GM12878 (cell line): ENCODE data around the gene MAST2. TPM values are rescaled to one million over a fixed set of nuclear protein-coding genes. Genes with fewer than 3 reads are reported as not detected.

Experiments
- ATAC-seq: fragments of 200-7000 bp; cut with Tn5 transposase; 3 replicates; pipeline ENCODE4 v1.9.1; 2020; ENCODE audit warnings: mild to moderate bottlenecking, moderate library complexity
- BruUV-seq: library from RNA; stranded (reverse); fragments of 400-500 nt; replicated peaks from 2 replicates; lab custom pipeline; 2021; lab: Mats Ljungman, UMichigan
- CTCF ChIA-PET: fragments of 300-600 bp; sonication (Branson Sonifier 250); formaldehyde crosslinking; extraction: SDS; loops from one replicate; lab custom pipeline; 2021; ENCODE audit warnings: inconsistent platforms; lab: Yijun Ruan, JAX
- POLR2A ChIA-PET: fragments of 350-600 bp; formaldehyde crosslinking; extraction: SDS; loops from one replicate; lab custom pipeline; 2021; ENCODE audit warnings: inconsistent platforms; lab: Charles Lee
- RAD21 ChIA-PET: fragments of 300-600 bp; sonication (Branson Sonifier 250); formaldehyde crosslinking; loops from one replicate; lab custom pipeline; 2023; ENCODE audit warnings: antibody characterized with exemption; ENCODE audit not compliant: unreplicated experiment; lab: Charles Lee
- SMC1A ChIA-PET: fragments of 300-600 bp; sonication (Branson Sonifier 250); formaldehyde crosslinking; loops from one replicate; lab custom pipeline; 2023; ENCODE audit not compliant: unreplicated experiment, uncharacterized antibody; lab: Charles Lee
- DNase-seq: peaks from one replicate; pipeline ENCODE4 v3.0.0-alpha.2; 2011; ENCODE audit warnings: low read depth, low spot score
- FAIRE-seq: peaks from 3 replicates; lab custom pipeline; 2011; peaks lifted over from hg19 to GRCh38; lab: Jason Lieb, UNC
- H2AFZ ChIP-seq: 2 replicates; pipeline ENCODE4 v1.6.0; 2011; ENCODE audit warnings: low read depth, low read length, control low read depth; ENCODE audit not compliant: control insufficient read depth
- H3K27ac ChIP-seq: 2 replicates; pipeline ENCODE4 v1.5.1; 2011; ENCODE audit warnings: control low read depth; ENCODE audit not compliant: control insufficient read depth, insufficient read depth
- H3K27me3 ChIP-seq, 2 experiments: replicated peaks in 1 of 2; 2 replicates each; pipeline versions ENCODE4 v1.6.0 to v1.6.1; 2011; ENCODE audit warnings: low read length in 1 of 2; ENCODE audit not compliant: control insufficient read depth in 2 of 2, insufficient read depth in 2 of 2
- H3K36me3 ChIP-seq, 2 experiments: 2 replicates each; pipeline ENCODE4 v1.5.1; 2011; ENCODE audit warnings: low read length in 1 of 2; ENCODE audit not compliant: control insufficient read depth in 2 of 2, insufficient read depth in 2 of 2
- H3K4me1 ChIP-seq: 2 replicates; pipeline ENCODE4 v1.6.1; 2011; ENCODE audit warnings: mild to moderate bottlenecking, low read length, moderate library complexity, mixed read lengths; ENCODE audit not compliant: control insufficient read depth, insufficient read depth
- H3K4me2 ChIP-seq: 2 replicates; pipeline ENCODE4 v1.6.0; 2011; ENCODE audit warnings: control low read depth; ENCODE audit not compliant: control insufficient read depth, insufficient read depth
- H3K4me3 ChIP-seq: fragments of 200-600 bp; sonication (generic); 2 replicates; pipeline ENCODE4 v1.5.1; 2016
- H3K79me2 ChIP-seq: 2 replicates; pipeline ENCODE4 v1.6.0; 2011; ENCODE audit warnings: low read length; ENCODE audit not compliant: control insufficient read depth, insufficient read depth
- H3K9ac ChIP-seq: 2 replicates; pipeline ENCODE4 v1.8.0; 2011; ENCODE audit warnings: low read length, control low read depth, mixed read lengths; ENCODE audit not compliant: control insufficient read depth, insufficient read depth
- H3K9me3 ChIP-seq: replicated peaks from 3 replicates; pipeline ENCODE4 v1.5.1; 2011; ENCODE audit warnings: mild to moderate bottlenecking, low read length; ENCODE audit not compliant: control insufficient read depth, insufficient read depth
- H4K20me1 ChIP-seq: 2 replicates; pipeline ENCODE4 v1.6.0; 2011; ENCODE audit not compliant: control insufficient read depth, insufficient read depth
- CREB1 ChIP-seq: IDR thresholded peaks from 2 replicates; pipeline ENCODE4 v1.6.1; 2012; ENCODE audit warnings: low read depth, mild to moderate bottlenecking, inconsistent platforms
- EP300 ChIP-seq, 2 experiments: fragments of 150-350 bp in 1 of 2; IDR thresholded peaks; 2 replicates each; pipeline ENCODE4 v1.6.1; 2011 to 2012; ENCODE audit warnings: low read depth in 2 of 2, low read length in 2 of 2, borderline replicate concordance in 1 of 2, improper control_type of control experiment in 1 of 2, inconsistent platforms in 1 of 2; ENCODE audit not compliant: control insufficient read depth in 1 of 2
- FOXM1 ChIP-seq: IDR thresholded peaks from 2 replicates; pipeline ENCODE4 v1.6.1; 2012; ENCODE audit warnings: low read depth, mild to moderate bottlenecking, inconsistent platforms, low read length, moderate library complexity
- HDAC2 ChIP-seq: fragments of 200-600 bp; sonication (generic); IDR thresholded peaks from 2 replicates; pipeline ENCODE4 v1.6.1; 2017
- KAT2A ChIP-seq: conservative IDR thresholded peaks from 2 replicates; pipeline ENCODE4 v1.6.1; 2011; ENCODE audit warnings: low read depth, low read length; ENCODE audit not compliant: control insufficient read depth
- LARP7 ChIP-seq: fragments of 450-650 bp; IDR thresholded peaks from 2 replicates; pipeline ENCODE4 v1.6.1; 2017; ENCODE audit warnings: mild to moderate bottlenecking
- NBN ChIP-seq: fragments of 450-650 bp; IDR thresholded peaks from 2 replicates; pipeline ENCODE4 v1.6.1; 2016
- NFIC ChIP-seq: IDR thresholded peaks from 2 replicates; pipeline ENCODE4 v1.6.1; 2012; ENCODE audit warnings: low read depth, mild to moderate bottlenecking, inconsistent platforms, low read length, moderate library complexity
- PKNOX1 ChIP-seq: fragments of 450-650 bp; IDR thresholded peaks from 2 replicates; pipeline ENCODE4 v1.6.1; 2016; ENCODE audit warnings: mild to moderate bottlenecking
- STAT1 ChIP-seq: fragments of 450-650 bp; conservative IDR thresholded peaks from 2 replicates; pipeline ENCODE4 v1.6.1; 2014; ENCODE audit warnings: antibody characterized with exemption, mild to moderate bottlenecking
- TCF12 ChIP-seq: IDR thresholded peaks from 2 replicates; pipeline ENCODE4 v1.6.1; 2011; ENCODE audit warnings: low read depth, mild to moderate bottlenecking, low read length
- YY1 ChIP-seq: IDR thresholded peaks from 2 replicates; pipeline ENCODE4 v1.6.1; 2011; ENCODE audit warnings: low read depth, mild to moderate bottlenecking, low read length
- ZBTB40 ChIP-seq: fragments of 450-650 bp; IDR thresholded peaks from 2 replicates; pipeline ENCODE4 v1.6.1; 2016; ENCODE audit warnings: mild to moderate bottlenecking, moderate library complexity, borderline replicate concordance
- WGBS: methylation state at CpG from one replicate; pipeline ENCODE4 v1.1.6; 2016; ENCODE audit warnings: low lambda C conversion rate; ENCODE audit not compliant: insufficient replicate concordance, insufficient coverage; ENCODE audit errors: missing lambda C conversion rate; 5-methylcytosine and 5-hydroxymethylcytosine counted together
- in situ Hi-C: fragments of 300-500 bp; cut with MboI; formaldehyde crosslinking; loops from 9 replicates; pipeline ENCODE4 v1.14.3; 2018; ENCODE audit warnings: mixed read lengths
- intact Hi-C: fragments of 100-400 bp; cut with micrococcal nuclease; formaldehyde crosslinking; loops from one replicate; pipeline ENCODE4 v1.14.2; 2022; ENCODE audit not compliant: unreplicated experiment
- polyA plus RNA-seq, 11 experiments: library from polyadenylated mRNA; depleted of rRNA in 4 of 11; unstranded in 6 of 11; stranded (reverse) in 5 of 11; fragments of >200 nt; fragmentation: Nextera tagmentation in 4 of 11; fragmentation: Illumina TruSeq in 1 of 11; extraction: Ambion mirVana in 4 of 11; extraction: Trizol in 1 of 11; gene quantifications; 1 replicate in 1 of 11; 2 replicates in 10 of 11; pipeline versions ENCODE4 v1.2.1 to v1.2.3, GENCODE V29; 2011 to 2016; ENCODE audit warnings: inconsistent platforms in 2 of 11, missing spikeins in 2 of 11, low read depth in 1 of 11
- total RNA-seq, 4 experiments: library from RNA; depleted of rRNA in 3 of 4; stranded (reverse); fragments of >200 nt in 3 of 4; fragmentation: Illumina TruSeq in 1 of 4; extraction: Trizol in 1 of 4; gene quantifications; 2 replicates each; pipeline versions ENCODE4 v1.2.1 to v1.2.3, GENCODE V29; 2013 to 2021
- TF ChIP-seq, protein P1 (sequence below): IDR thresholded peaks from 2 replicates; pipeline ENCODE4 v1.6.1; 2011; ENCODE audit warnings: borderline replicate concordance, low read depth, mild to moderate bottlenecking, moderate library complexity, low read length; ENCODE audit not compliant: insufficient read depth, poor library complexity, severe bottlenecking
- TF ChIP-seq, protein P2 (sequence below): IDR thresholded peaks from 2 replicates; pipeline ENCODE4 v1.6.1; 2012; ENCODE audit warnings: low read length, inconsistent platforms

Gene MAST2
- total and polyA plus RNA-seq, 10 of the 15 experiments (the other 5 are each of a cell fraction or from before 2014, with no cell fraction given): 1.0 to 28.7 (median 13.8) TPM

DNA sequence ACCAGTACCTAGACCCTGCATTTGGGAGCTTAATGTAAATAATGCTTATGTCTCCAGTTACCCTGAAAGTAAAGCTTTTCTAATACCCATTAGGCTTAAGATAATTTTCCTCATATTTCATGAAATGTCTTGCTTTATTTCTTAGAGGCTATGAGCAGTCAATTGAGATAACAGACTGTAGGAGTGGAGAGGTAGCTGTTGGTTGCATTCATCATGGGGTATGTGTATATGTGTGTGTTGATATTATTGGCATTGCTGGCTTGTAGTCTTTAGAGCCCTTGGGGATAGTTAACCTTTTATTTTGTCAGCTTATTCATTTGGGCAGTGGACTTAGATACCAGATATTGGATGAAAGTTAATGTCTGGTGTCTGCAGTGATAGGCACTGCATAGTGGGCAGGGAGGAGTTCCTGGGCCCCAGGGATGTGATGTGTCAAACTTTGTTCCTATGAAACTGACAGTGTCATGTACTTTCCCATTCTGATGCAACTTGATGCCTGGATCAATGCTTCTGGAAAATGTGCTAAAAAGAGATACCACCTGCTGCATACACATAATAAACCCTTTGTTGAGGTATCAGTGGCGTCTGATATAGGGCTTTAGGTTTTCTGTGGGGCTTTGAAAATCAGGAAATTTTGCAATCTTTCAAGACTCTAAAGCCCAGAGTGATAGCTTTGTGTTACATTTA lies 83.9 kb downstream of the MAST2 start:
- POLR2A ChIA-PET: no interaction called here
- Histone ChIP-seq H3K36me3 (no peaks in the 10 kb centered on the region; a peak in 1 of 4 replicates), H4K20me1 (no peaks in the 10 kb centered on the region), H3K79me2 (no peaks in the 10 kb centered on the region), H3K27me3 (no peaks in the 10 kb centered on the region), H3K4me1 (no peaks in the 10 kb centered on the region), H3K4me2 (no peak overlapping the region), H3K9me3 (no peaks in the 10 kb centered on the region), H2AFZ (no peak overlapping the region), H3K27ac (no peak overlapping the region), H3K9ac (no peak overlapping the region), H3K4me3 (no peak overlapping the region)
- SMC1A ChIA-PET: interaction anchor here (1.2 to 1.3 kb wide), 3 partner anchors 9 to 386 kb away, joined by 3 to 6 read pairs (median 4); no protein-coding TSS in a partner anchor
- no peak for FAIRE-seq
- intact Hi-C loops (loop anchor here (10.0 kb wide), 2 partner anchors 262 to 372 kb away; partner anchors contain the start of gene CCDC17), in situ Hi-C loops (no loop called here)
- WGBS: 86% methylated on average over 1 of the region's 1 CpG
- DNase-seq: no peak
- RAD21 ChIA-PET: no interaction called here
- no peak for ATAC-seq
- CTCF ChIA-PET: interaction anchor here (0.6 to 1.4 kb wide), 6 partner anchors 7 to 141 kb away, joined by 3 to 6 read pairs (median 3); no protein-coding TSS in a partner anchor
- no TSS peak for BruUV-seq
- no peak for TF ChIP-seq EP300 (IDR thresholded peaks at IDR 0.05; ENCODE audit: borderline replicate concordance in 1 of 2, control insufficient read depth in 1 of 2, low read depth in 2 of 2, low read length in 2 of 2)
- no peak for TF ChIP-seq LARP7
- TF ChIP-seq FOXM1: no peak
- TF ChIP-seq, protein P1, sequence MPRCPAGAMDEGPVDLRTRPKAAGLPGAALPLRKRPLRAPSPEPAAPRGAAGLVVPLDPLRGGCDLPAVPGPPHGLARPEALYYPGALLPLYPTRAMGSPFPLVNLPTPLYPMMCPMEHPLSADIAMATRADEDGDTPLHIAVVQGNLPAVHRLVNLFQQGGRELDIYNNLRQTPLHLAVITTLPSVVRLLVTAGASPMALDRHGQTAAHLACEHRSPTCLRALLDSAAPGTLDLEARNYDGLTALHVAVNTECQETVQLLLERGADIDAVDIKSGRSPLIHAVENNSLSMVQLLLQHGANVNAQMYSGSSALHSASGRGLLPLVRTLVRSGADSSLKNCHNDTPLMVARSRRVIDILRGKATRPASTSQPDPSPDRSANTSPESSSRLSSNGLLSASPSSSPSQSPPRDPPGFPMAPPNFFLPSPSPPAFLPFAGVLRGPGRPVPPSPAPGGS: no peak
- TF ChIP-seq YY1: no peak
- TF ChIP-seq NFIC: no peak
- TF ChIP-seq CREB1: no peak
- TF ChIP-seq ZBTB40: no peak
- TF ChIP-seq NBN: no peak
- no peak for TF ChIP-seq HDAC2
- TF ChIP-seq KAT2A: no peak
- TF ChIP-seq STAT1: no peak
- TF ChIP-seq TCF12: no peak
- no peak for TF ChIP-seq PKNOX1
- TF ChIP-seq, protein P2, sequence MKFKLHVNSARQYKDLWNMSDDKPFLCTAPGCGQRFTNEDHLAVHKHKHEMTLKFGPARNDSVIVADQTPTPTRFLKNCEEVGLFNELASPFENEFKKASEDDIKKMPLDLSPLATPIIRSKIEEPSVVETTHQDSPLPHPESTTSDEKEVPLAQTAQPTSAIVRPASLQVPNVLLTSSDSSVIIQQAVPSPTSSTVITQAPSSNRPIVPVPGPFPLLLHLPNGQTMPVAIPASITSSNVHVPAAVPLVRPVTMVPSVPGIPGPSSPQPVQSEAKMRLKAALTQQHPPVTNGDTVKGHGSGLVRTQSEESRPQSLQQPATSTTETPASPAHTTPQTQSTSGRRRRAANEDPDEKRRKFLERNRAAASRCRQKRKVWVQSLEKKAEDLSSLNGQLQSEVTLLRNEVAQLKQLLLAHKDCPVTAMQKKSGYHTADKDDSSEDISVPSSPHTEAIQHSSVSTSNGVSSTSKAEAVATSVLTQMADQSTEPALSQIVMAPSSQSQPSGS: no peak
